Breast epithelium (tissue), 4 donors: Measurements from ENCODE around the gene PRICKLE4. TPM values are rescaled to one million over a fixed set of nuclear protein-coding genes. Genes with fewer than 3 reads are reported as not detected.

Source experiments
- DNase-seq, 2 donors: peaks; one replicate each; pipeline ENCODE4 v3.0.0-alpha.2; 2019; ENCODE audit warnings: low spot score in 2 of 2
- H3K27ac ChIP-seq, 2 donors: fragments of 200-600 bp; sonication (generic) in 1 of 2; one replicate each; pipeline ENCODE4 v1.5.1; 2016 to 2019; ENCODE audit warnings: mild to moderate bottlenecking in 1 of 2
- H3K27me3 ChIP-seq, 2 donors: fragments of 200-600 bp; sonication (generic) in 1 of 2; one replicate each; pipeline versions ENCODE4 v1.5.1 to v1.6.0; 2017 to 2019; ENCODE audit warnings: control low read depth in 1 of 2, mild to moderate bottlenecking in 1 of 2
- H3K36me3 ChIP-seq: fragments of 200-600 bp; one replicate; pipeline ENCODE4 v1.5.1; 2019
- H3K4me1 ChIP-seq, 2 donors: fragments of 200-600 bp; sonication (generic); one replicate each; pipeline ENCODE4 v1.5.1; 2016 to 2019; ENCODE audit warnings: control low read depth in 1 of 2
- H3K4me3 ChIP-seq, 3 donors: fragments of 200-600 bp; sonication (generic); 1 replicate in 2 of 3; 2 replicates in 1 of 3; pipeline ENCODE4 v1.5.1; 2016 to 2019; ENCODE audit warnings: mild to moderate bottlenecking in 3 of 3, moderate library complexity in 2 of 3
- H3K9me3 ChIP-seq, 2 donors: fragments of 200-600 bp; sonication (generic) in 1 of 2; one replicate each; pipeline ENCODE4 v1.5.1; 2016 to 2019; ENCODE audit warnings: control low read depth in 1 of 2
- CTCF ChIP-seq, 3 donors: fragments of 450-650 bp; IDR thresholded peaks; one replicate each; pipeline ENCODE4 v1.5.1; 2016 to 2017; ENCODE audit warnings: antibody characterized with exemption in 3 of 3, mild to moderate bottlenecking in 3 of 3, moderate library complexity in 3 of 3
- POLR2A ChIP-seq: fragments of 450-650 bp; IDR thresholded peaks from one replicate; pipeline ENCODE4 v1.6.1; 2016; ENCODE audit warnings: antibody characterized with exemption, mild to moderate bottlenecking, moderate library complexity
- POLR2AphosphoS5 ChIP-seq, 3 donors: sonication (generic); formaldehyde crosslinking; IDR thresholded peaks; one replicate each; pipeline ENCODE4 v1.6.1; 2017; ENCODE audit warnings: antibody characterized with exemption in 3 of 3
- intact Hi-C: fragments of 100-400 bp; cut with DNase I; formaldehyde crosslinking; loops from one replicate; pipeline ENCODE4 v1.15.1; 2023; ENCODE audit warnings: low total_unique reads
- total RNA-seq, 3 donors: library from RNA; depleted of rRNA; stranded (reverse); fragments of >200 nt; gene quantifications; one replicate each; pipeline ENCODE4 v1.1.0, GENCODE V29; 2016

PRICKLE4 gene
- total RNA-seq, 3 donors from 2014 or later, result 0.80 to 5.3 (median 3.3) TPM

GRCh38 chr6:41755895-41756294, 24.7 kb upstream of the PRICKLE4 start:
- no peaks in the 10 kb centered on the region for H3K4me1 ChIP-seq
- no peak for DNase-seq
- TF ChIP-seq CTCF (IDR thresholded peaks at IDR 0.05), result no peak
- TF ChIP-seq POLR2AphosphoS5 (IDR thresholded peaks at IDR 0.05), result no peak
- TF ChIP-seq POLR2A, result no peak
- H3K4me3 ChIP-seq, result no peak overlapping the region
- H3K36me3 ChIP-seq, result no peaks in the 10 kb centered on the region
- intact Hi-C loops, result no loop called here
- no peak overlapping the region for H3K27ac ChIP-seq
- H3K9me3 ChIP-seq, result no peaks in the 10 kb centered on the region
- H3K27me3 ChIP-seq, result no peaks in the 10 kb centered on the region

- TF ChIP-seq POLR2AphosphoS5 (IDR thresholded peaks at IDR 0.05), result no peak
- TF ChIP-seq POLR2A, result no peak
- no peak for TF ChIP-seq CTCF (IDR thresholded peaks at IDR 0.05)
- Histone ChIP-seq H3K27me3 (no peaks in the 10 kb centered on the region), H3K4me3 (no peak overlapping the region), H3K36me3 (no peaks in the 10 kb centered on the region), H3K4me1 (no peaks in the 10 kb centered on the region), H3K9me3 (no peaks in the 10 kb centered on the region), H3K27ac (no peak overlapping the region)
- intact Hi-C loops, result no loop called here
- DNase-seq, result no peak
Observed at GRCh38 chr6:41756354-41756753, 24.2 kb upstream of the PRICKLE4 start.

GRCh38 chr6:41757271-41757670, 23.3 kb upstream of the PRICKLE4 start:
- Histone ChIP-seq H3K4me1 (no peaks in the 10 kb centered on the region), H3K27me3 (no peaks in the 10 kb centered on the region), H3K9me3 (no peaks in the 10 kb centered on the region), H3K4me3 (no peak overlapping the region), H3K27ac (no peak overlapping the region), H3K36me3 (no peaks in the 10 kb centered on the region)
- DNase-seq, result no peak
- TF ChIP-seq POLR2AphosphoS5 (IDR thresholded peaks at IDR 0.05) (no peak), POLR2A (no peak), CTCF (IDR thresholded peaks at IDR 0.05) (no peak)
- intact Hi-C loops, result no loop called here

- Histone ChIP-seq H3K9me3 (no peaks in the 10 kb centered on the region), H3K36me3 (no peaks in the 10 kb centered on the region), H3K27me3 (no peaks in the 10 kb centered on the region), H3K4me1 (no peaks in the 10 kb centered on the region), H3K4me3 (no peak overlapping the region), H3K27ac (no peak overlapping the region)
- intact Hi-C loops, result no loop called here
- TF ChIP-seq POLR2AphosphoS5 (IDR thresholded peaks at IDR 0.05) (no peak), POLR2A (no peak), CTCF (IDR thresholded peaks at IDR 0.05) (no peak)
- no peak for DNase-seq
Observed at GRCh38 chr6:41757931-41758640, 22.5 kb upstream of the PRICKLE4 start.

GRCh38 chr6:41758641-41759035, 21.9 kb upstream of the PRICKLE4 start:
- intact Hi-C loops, result no loop called here
- Histone ChIP-seq H3K4me3 (no peak overlapping the region), H3K4me1 (no peaks in the 10 kb centered on the region), H3K27ac (no peak overlapping the region), H3K9me3 (no peaks in the 10 kb centered on the region), H3K27me3 (no peaks in the 10 kb centered on the region), H3K36me3 (no peaks in the 10 kb centered on the region)
- no peak for TF ChIP-seq POLR2A
- TF ChIP-seq CTCF (IDR thresholded peaks at IDR 0.05), result no peak
- TF ChIP-seq POLR2AphosphoS5 (IDR thresholded peaks at IDR 0.05), result no peak
- no peak for DNase-seq
